Activated CD8-positive, alpha-beta memory T cell treated with anti-CD3 and anti-CD28 coated beads, Interleukin-2, amount 50 U/mL, for 48 hours (primary cell): Measurements from ENCODE around the gene ALDH1A3.
"Not testable (repeated sequence)": the region's sequence is repeated elsewhere in the genome, so short reads cannot be mapped to it uniquely, and the experiment has no call there.

ENCODE experiments used
- DNase-seq: peaks from one replicate; pipeline ENCODE4 v3.0.0-alpha.2; 2020

ALDH1A3 gene

DNA sequence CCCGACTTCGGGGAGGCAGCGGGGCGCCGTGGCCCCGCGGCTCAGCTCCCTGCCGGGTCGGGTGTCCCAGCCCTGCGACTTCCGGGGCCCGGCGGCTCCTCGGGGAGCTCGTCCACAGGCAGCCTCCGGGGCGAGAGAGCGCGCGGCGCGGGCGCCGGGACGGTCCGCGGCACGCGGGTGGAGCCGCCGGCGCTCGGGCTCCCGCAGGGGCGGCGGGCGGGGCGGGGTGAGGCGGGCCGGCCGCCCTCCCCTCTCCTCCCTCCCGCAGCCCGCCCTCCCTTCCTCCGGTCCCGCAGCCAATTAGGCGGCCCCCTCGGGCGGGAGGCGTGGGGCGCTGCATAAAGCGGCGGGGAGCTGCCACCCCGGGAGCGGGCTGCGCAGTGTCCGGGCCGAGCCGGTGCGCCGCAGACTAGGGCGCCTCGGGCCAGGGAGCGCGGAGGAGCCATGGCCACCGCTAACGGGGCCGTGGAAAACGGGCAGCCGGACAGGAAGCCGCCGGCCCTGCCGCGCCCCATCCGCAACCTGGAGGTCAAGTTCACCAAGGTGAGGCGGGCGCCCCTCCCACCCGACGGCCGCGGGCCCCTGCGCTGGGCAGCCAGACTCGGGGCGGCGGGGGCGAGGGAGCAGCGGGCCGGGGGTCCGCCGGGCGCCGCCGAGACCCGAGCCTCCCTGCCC, at the start of gene ALDH1A3:
Gene ALDH1A3, plus strand, starts transcription at position 368 of the 675 bp plus-strand sequence. Its CDS starts 77 bp downstream, at position 445.
- no peak for DNase-seq

DNA sequence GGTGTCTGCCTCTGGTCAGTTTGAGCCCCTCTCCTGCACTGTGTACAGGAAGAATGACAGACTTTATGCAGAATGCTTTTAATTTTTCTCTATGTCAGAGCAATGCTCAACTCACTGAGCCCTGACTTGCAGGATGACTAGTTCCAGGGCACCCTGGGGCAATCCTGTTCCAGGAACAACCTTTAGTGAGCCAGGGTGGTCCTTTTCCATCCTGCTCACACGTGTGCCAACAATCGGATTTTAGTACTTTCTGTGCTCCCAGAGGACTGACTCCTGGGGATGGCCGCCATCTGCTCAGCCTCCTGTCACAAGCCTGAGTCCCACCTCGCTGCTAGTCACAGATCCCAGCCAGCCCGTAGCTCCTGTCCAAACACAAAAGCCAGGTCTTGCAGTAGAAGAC, 48.2 kb upstream of the ALDH1A3 start:
- no peak for DNase-seq

DNA sequence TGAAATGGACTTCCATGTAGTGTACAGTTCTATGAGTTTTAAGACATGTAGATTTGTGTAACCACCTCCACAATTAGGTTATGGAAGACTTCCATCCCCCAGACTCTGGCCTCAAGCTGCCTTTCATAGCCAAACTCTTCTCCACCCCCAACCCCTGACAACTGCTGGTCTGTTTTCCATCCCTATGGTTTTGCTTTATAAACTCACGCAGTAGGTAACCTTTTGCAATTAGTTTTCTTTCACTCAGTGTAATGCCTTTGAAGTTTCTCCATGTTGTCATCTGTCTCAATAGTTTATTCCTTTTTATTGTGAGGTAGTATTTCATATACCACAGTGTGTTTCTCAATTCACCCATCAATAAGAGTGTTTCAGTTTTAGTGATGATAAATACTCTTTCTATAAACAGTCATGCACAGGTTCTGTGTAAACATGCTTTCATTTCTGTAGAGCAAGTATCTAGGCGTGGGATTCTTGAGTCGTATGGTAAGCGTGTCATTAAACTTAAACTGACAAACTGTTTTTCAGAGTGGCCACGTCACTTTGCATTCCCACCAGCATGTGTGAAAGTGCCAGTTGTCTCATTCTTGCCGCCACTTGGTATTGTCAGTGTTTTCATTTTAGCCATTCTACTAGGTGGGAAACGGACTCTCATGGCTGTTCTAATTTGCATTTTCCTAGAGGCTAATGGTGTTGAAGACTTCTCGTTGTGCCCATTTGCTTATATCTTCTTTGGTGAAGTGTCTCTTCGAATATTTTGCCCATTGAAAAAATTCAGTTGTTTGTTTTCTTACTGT, 47.3 kb upstream of the ALDH1A3 start:
- DNase-seq: no peak

DNA sequence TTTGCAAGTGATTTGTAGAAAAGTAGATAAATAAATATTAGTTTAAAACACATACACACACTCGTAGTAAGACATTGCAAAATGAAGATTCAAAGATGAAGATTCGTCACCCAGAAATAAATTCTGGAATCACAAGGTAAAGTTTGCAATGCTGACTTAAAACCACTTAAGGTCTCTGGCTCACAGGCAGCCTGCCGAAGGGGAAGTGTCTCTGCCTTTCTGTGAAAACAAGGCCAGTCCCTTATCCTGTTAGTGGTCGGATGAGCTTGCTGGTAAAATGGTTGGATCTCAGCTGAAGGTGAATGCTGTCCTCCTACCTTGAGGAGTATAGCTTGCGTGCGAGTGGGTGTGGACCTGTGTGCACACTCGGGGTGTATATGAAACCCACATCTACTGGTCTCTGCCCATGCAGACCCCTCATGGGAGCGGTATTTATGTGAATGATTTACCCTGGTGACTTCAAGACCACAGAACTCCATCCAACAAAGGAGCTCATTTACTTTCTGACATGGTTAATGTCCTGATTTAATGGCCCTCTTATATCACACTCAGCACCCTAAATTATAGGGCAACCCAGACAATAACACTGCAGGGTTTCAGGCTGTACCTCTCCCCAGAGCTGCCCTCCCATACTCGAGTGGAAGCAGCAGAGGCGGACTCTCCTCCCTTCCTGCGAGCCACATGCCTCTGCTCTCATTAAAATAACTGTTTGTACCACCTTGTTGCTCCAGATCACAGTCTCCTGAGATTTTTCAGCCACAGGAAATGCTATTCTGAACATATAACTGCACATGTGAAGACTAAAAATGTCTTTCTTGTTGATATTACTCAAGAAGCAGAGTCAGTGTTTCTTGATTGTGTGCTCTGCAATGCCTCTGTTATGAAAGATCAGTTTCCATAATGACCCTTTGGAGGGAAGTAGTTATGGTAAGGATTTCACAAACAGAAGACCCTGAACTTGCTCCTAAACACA, 45.9 kb upstream of the ALDH1A3 start:
- DNase-seq: no peak

DNA sequence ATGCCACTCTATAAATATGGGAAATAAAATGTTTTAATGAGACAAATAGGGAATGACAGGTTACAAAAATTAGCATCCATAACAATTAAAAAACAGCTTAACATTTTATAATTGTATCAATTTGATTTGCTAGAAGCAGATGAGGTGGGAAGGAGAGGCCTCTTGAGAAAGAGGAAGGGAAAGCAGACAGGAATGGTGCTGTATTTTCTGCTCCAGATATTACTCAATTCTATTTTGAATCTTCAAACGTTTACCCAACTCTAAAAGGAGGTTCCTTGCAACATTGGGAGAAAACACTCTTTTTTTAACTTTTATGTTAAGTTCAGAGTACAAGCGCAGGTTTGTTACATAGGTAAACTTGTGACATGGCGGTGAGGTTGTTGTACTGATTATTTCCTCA, 44.9 kb upstream of the ALDH1A3 start:
- no peak for DNase-seq

DNA sequence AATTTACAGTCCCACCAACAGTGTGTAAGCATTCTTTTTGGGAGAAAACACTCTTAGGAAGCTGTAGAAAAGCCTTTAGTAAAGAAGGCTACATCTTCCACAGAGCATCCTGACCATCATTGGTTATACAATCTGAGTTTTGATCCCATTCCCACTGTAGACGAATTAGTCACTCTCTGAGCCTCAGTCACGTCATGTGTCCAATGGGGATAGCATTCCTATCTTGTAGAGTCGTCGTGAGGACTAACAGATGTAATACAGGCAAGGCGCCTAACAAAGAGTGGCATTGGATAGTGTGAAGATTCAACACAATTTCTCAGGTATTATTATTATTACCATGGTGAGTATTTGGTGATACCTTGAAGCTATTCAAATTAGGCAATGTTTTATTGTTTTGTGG, 44.0 kb upstream of the ALDH1A3 start:
- no peak for DNase-seq

DNA sequence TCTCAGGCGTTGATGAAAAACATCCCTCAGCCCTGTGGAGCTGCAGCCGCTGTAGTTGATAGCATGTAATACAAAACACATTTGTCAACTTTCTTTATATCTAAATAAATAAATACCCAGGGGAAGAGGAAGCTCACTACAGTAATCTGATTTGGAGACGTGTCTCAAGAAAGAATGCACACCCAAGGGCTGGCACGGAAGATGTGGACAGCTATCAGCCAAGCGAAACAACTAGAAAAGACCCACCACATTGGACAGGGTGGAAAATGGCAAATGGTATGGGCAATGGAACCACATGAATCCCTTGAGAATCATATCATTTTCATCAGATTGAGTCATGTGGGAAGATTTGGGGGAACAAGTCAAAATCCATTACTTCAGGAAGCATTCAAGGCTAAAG, 43.1 kb upstream of the ALDH1A3 start:
- no peak for DNase-seq

DNA sequence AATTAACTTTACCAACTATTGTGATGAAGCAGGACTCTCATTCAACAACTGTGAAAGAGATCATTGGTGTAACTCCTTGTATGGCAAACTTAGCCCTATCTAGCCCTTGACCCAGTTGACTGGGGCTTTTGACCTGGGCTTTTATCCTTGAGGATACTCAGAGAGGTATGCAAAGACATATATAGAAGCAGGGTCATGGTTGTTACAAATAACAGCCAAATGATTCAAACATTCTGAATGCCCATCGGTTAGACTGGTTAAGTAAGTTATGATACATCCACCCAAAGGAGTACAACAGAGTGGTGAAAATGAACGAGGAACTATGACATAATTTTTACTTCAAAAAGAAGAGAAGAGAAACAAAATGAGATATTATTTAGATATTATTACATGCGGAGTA, 38.2 kb upstream of the ALDH1A3 start:
- DNase-seq: no peak

DNA sequence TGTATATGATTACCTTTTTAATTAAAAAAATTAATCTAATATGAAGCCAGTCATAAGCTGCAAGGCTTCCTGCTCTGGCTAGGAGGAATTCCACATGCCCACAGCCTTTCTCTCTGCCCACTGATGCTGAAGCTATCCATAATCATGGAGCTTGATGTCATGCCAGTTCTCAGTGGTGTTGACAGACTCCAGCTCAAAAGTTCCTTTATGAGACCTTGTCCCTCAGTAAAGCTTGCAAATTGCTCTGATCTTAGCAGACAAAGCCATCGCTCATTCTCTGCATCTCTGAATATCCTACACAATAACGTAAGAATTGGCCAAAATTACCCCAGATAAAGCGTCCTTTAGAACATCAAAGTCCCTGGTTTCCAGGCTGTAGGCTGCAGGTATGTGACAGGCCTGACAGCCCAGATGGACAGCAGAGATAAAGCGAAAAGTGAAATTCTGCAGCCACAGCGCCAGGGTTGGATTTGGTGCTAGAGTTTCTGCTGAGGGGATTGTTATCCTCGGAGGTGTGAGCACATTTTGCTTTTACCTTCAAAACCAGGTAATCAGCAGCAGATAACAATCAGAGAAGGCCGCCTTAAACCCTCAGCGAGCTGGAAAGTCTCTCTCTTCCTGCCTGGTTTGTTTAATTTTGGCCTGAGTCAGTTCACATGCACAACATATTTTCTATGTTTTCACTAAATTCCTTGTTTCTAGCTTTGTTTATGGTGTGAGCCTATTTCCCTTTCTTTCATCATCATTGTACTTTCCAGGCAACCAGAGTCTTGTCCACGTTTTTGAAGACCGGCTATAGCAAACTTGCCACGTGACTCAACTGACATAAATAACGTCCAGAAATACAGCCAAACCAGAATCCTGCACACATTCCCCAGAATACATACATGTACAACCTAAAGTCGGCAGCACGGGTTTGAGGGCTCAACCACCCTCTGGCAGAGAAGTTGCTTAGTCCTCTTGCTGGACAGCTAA, 36.6 kb upstream of the ALDH1A3 start:
- DNase-seq: no peak

DNA sequence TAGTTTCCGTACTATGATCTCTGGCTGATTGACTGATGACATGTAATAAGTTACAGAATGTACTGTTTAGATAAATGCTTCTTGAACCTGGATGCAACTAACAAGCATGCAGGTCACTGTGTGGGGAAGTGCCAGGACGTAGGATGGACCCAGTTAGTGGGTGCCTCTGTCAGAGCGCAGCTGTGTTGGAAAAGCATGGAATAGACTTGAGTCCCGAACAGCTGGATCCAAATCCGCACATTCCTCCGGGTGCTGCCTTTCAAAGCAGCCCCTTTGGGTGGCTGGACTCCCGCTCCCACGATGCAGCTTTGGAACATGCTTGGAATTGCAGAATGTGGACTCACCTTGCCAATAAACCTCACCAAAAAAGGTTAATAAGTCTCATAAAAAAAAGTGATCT, 35.5 kb upstream of the ALDH1A3 start:
- no peak for DNase-seq

DNA sequence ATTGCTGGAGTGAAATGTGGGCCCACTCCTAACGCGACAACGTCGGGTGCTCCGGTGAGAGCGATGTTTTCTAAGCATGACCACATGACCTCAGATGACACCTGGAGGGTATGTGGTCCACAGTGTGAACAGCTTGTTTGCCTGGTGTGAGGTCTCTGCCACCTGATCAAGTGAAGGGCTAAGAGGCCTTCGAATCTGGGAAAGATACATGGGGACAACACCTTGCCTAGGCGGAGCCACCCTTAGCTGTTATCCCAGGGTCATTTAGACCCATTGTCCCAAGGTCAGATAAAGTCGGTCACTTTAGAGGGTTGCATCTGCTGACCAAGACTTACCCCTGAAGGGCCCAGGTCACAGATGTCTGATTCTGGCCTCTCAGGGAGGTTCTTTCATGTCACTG, 34.9 kb upstream of the ALDH1A3 start:
- DNase-seq: no peak

DNA sequence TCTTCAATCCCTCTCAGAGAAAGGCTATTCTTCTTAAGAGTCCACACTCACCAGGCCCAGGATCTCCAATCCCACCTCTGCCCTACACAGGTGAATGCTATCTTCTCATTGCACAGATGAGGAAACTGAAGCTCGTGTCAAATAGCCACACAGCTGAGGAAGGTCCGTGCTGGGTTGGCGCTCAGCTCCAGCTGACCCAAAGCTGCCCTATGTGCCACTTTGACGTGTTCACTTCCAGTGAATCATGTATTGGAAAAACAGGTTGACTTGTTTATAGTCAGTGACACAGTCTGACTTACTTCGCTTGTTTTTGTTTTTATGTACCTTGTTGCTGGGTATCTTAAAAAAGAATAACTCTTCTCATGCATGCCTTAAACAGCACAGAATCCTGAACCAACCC, 32.4 kb upstream of the ALDH1A3 start:
- no peak for DNase-seq

DNA sequence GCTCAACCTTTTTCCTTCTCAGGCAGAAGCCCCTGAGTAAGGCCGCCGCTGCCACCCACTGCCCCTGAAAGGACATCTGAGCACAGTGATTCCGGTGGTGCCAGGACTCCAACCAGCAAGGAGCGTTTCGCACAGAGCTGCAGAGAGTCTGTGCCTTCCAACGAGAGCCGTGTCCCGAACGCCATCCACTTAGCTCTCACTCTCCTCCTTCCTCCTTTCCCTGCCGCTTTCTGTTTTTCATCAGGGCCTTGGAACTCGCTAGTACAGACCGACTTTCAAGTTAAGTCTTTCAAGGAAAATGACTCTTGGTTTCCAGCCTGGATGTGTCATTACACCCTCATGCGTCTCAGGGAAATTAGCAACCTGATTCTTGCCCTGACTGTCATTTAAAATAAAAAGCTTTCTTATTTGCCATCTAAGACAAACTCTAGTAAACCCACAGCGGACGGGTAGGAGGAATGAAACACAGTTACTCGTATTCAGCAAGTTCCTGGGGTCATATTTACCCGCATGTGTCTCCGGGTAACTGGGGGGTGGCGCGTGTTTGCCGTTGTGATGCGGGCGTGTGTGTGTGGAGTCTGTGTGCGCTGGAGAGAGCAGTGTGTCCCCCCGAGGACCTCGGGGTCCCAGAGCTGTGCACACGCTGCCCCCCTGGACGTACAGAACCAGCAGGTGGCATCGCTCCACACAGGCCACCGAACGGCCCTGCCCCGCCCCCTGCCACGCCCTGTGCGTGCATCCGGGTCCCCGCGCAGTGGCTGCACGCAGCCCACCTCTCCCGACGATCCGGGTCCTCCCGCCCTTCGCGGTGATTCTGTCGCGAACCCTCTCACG, 30.4 kb upstream of the ALDH1A3 start:
- DNase-seq: peak; percentile 82

DNA sequence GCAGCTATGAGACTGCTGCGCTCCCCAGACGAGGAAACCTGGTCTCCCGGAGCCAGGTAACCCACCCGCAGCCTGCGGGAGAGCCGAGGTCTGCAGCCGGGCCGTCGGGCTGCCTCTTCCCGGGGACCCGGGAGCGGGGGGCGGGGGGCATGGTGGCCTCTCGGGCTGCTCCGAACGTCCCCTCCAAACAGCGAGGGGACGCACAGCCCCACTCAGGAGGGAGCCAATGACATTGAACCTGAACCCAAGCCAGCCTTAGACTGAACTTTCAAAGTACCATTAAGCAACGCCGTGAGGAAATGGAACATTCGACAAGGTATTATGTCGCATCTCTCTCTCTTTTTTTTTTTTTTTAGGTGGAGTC, 29.8 kb upstream of the ALDH1A3 start:
- no peak for DNase-seq

DNA sequence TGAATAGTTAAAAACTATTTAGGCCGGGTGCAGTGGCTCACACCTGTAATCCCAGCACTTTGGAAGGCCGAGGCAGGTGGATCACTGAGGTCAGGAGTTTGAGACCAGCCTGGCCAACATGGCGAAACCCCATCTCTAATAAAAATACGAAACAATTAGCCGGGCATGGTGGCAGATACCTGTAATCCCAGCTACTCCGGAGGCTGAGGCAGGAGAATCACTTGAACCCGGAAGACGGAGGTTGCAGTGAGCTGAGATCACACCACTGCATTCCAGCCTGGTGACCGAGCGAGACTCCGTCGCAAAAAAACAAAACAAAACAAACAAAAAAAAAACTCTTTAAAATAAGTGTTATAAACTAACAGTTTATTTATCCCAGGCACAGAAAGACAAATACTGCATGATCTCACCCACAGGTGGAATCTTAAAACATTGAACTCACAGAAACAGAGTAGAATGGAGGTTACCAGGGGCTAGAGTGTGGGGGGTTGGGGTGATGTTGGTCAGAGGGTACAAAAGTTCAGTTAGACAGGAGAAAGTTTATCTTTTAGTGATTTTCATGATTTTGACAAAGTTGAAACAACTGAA, 28.1 kb upstream of the ALDH1A3 start:
- not testable (repeated sequence) for DNase-seq

DNA sequence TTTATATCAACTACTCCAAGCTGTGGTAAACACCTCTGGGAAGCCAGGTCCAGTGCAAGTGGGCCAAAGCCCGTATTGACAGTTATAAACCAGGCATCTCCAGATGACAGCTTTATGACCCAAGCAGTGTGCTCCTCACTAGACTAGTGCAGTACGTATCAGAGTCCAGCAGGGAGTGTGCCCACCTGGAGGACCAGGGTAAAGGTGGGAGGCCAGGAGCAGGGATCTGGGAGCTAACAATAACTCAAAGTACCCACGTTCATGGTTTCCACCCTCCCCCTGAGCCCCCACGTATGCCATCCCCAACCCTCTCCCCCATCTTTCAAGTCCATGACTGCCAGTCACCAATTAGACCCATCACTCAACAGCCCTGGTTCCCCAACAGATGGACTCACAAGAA, 27.0 kb upstream of the ALDH1A3 start:
- DNase-seq: no peak

DNA sequence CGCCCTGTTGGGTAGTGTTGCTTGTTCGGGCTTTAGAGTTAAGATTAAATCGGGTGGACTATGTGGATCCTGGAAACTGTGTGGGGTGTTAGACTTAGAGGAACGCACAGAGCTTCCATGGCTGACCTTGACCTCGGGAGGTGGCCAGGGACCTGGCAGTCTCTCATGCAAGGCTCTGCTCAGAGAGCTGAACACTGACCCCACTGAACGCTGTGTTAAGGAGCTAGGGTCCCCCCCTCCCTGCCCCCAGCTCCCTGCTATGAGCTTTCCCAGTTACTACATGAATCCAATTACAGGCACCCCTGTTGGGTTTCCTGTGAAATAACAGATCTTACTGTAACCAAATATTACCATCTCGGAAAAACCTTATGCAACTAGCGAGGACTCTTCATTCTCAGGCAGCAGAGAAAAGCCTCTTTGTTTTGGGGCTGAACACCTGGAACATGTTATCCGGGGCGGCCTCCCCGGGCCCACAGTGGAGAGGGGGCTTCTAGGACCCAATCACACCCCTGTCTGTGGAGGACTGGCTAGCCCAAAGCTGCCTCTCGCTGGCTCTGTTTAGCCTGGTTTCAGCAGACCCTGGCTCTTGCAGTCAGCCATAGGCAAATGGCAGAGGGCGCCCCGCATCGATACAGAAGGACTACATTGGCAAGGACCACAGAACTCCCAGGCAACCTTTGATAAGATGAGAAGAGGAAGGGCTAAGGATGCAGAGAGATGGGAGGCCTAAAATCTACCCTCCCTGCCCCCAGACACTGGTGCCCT, 25.8 kb upstream of the ALDH1A3 start:
- no peak for DNase-seq

DNA sequence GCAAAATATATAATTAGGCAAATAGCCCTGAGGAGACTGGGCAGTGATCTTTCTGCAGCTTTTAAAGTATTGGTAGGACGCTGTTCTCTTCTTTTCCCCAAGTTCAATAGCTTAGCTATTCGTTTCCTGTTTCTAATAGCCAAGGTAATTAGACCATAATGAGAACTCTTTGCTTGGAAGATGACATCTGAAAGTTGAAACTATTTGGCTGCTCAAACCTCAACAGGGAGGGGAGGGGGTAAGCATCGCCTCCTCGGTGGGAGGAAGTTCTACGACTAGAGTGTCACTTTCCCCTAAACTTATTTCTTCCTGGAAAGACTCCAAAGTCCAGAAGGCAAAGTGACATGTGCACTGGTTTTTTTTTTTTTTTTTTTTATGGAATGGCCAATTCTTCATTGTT, 22.8 kb upstream of the ALDH1A3 start:
- no peak for DNase-seq

DNA sequence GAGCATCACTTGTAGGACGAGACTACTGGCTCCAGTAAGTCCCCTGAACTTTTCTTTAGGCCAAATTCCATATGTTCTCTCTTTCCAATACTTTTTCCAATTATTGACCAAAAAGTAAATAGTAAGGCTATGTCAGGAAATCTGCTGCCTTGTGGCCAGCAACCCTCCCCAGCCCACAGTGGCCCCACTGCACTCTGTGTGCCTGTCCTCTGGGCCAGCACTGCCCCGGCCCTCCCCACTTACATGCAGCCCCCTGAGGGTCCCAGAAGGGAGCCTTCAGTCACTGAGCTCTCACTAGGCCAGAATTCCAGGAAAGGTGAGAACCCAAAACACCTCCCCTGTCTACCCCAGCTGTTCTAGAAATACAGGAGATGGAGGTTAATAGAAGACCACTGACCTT, 21.3 kb upstream of the ALDH1A3 start:
- DNase-seq: no peak
